B cell (primary cell): Measurements from ENCODE around the gene ELFN2.

Experiments used
- EZH2 ChIP-seq: IDR thresholded peaks from 2 replicates; pipeline ENCODE4 v1.6.1; 2012; ENCODE audit warnings: borderline replicate concordance, low read depth, mild to moderate bottlenecking, moderate library complexity, low read length; ENCODE audit not compliant: insufficient read depth, poor library complexity, severe bottlenecking
- TF ChIP-seq, protein P1 (sequence below): fragments of 200-600 bp; IDR thresholded peaks from one replicate; pipeline ENCODE4 v1.8.0; 2022; ENCODE audit warnings: antibody characterized with exemption, mild to moderate bottlenecking

DNA sequence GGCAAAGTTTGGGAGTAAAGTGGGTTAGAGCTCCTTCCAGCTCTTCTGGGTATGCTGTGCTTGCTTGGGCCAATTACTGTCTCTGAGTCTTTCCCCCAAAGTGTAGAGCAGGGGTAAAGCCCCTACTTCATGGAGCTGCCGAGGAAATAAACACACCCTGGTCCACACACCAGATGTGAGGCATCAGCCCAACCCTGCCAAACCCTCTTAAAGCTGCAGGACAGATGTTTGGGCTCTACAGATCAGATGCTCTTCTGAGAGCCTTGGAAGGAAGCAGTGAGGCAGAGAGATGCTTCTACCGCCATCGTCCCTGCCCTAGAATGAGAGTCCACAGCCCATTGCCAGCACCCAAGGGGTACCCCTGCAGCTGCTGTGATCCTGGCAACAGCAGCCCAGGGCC lies 64.7 kb downstream of the ELFN2 start:
- TF ChIP-seq, protein P1, sequence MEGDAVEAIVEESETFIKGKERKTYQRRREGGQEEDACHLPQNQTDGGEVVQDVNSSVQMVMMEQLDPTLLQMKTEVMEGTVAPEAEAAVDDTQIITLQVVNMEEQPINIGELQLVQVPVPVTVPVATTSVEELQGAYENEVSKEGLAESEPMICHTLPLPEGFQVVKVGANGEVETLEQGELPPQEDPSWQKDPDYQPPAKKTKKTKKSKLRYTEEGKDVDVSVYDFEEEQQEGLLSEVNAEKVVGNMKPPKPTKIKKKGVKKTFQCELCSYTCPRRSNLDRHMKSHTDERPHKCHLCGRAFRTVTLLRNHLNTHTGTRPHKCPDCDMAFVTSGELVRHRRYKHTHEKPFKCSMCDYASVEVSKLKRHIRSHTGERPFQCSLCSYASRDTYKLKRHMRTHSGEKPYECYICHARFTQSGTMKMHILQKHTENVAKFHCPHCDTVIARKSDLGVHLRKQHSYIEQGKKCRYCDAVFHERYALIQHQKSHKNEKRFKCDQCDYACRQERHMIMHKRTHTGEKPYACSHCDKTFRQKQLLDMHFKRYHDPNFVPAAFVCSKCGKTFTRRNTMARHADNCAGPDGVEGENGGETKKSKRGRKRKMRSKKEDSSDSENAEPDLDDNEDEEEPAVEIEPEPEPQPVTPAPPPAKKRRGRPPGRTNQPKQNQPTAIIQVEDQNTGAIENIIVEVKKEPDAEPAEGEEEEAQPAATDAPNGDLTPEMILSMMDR: no peak
- TF ChIP-seq EZH2: no peak
